HG02610 (cell line): ENCODE measurements around the gene GPR141.
A peak's percentile ranks its signal among the peaks of the same experiment; 100 is the strongest.

Source experiments
- ATAC-seq: cut with Tn5 transposase; IDR thresholded peaks from one replicate; pipeline ENCODE4 v1.9.1; 2021; ENCODE audit warnings: mild to moderate bottlenecking, moderate library complexity; ENCODE audit not compliant: unreplicated experiment

The GPR141 gene, protein sequence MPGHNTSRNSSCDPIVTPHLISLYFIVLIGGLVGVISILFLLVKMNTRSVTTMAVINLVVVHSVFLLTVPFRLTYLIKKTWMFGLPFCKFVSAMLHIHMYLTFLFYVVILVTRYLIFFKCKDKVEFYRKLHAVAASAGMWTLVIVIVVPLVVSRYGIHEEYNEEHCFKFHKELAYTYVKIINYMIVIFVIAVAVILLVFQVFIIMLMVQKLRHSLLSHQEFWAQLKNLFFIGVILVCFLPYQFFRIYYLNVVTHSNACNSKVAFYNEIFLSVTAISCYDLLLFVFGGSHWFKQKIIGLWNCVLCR

GRCh38 chr7:37683246-37684120 is at the start of gene GPR141:
TSS of gene GPR141 (plus strand) at chr7:37683766. CDS start at chr7:37740394, 56,628 bp downstream.
- ATAC-seq, result peak; percentile 91

GRCh38 chr7:37635346-37635745 is 48.2 kb upstream of the GPR141 start:
- no peak for ATAC-seq

GRCh38 chr7:37642028-37642540 is 41.5 kb upstream of the GPR141 start:
- no peak for ATAC-seq

GRCh38 chr7:37643876-37644275 is 39.7 kb upstream of the GPR141 start:
- ATAC-seq, result no peak

GRCh38 chr7:37645282-37646050 is 38.1 kb upstream of the GPR141 start:
- ATAC-seq, result no peak

DNA sequence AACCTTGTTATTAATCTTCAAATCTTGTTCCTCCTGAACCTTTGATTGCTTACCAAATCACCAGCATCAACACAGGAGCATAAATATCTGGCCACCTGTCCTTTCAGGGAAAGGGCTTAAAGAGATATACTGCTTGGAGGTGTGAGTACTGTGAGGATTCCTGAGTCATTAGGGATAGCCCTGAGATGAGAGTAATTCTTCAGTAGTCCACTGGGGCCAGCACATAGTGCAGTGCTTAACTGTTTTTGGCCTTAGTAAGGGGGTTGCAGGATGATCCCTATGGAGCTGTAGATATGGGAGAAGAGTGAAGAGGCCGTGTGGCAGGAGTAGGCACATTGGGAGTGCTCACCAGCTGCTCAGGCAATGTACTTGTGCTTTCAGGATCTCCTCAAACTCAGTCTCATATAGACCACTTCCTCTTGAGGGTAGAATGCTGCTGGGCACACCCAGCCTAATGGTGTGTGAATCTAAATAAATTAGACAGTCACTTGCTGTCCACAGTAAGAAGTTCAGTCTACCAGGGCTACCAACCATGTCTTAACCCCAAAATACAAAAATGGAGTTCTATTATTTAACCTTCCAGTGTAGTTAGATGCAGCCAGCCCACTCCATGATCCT is 26.5 kb upstream of the GPR141 start:
- peak; percentile 93 for ATAC-seq

- no peak for ATAC-seq
Measured at GRCh38 chr7:37657816-37658215, 25.8 kb upstream of the GPR141 start.

DNA sequence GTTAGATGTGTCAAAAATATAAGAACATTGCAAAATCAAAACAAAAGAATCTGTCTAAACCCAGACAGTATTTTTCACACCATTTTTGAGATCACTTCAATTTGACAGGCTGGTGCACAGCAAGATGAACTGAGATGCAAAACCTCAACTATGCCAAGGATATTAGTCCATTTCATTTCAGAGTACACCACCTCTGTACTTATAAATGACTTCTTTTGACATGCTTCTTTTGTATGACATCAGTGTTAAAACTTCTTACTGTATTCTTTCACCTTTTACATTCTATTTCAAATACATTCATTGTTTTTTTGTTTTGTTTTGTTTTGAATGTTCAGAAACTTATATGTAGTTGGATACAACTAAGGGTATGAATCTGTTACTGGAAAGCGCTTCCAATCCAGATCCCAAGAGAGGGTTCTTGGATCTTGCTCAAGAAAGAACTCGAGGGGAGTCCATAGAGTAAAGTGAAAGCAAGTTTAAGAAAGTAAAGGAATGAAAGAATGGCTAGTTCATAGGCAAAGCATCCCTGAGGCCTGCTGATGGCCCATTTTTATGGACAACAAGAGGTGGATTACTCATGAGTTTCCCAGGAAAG is 23.5 kb upstream of the GPR141 start:
- ATAC-seq, result no peak

DNA sequence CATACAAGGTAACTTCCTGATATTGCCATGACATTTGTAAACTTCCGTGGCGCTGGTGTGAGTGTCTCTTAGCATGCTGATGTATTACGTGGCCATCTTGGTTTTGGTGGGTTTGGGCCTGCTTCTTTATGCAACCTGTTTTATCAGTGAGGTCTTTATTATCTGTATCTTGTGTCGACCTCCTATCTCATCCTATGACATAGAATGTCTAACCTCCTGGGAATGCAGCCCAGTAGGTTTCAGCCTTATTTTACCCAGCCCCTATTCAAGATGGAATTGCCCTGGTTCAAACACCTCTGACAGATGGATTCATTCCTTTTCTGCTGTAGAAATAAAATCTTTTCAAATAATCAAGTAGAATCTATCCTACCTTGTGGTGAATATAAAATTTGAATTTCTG is 23.0 kb upstream of the GPR141 start:
- ATAC-seq, result no peak

DNA sequence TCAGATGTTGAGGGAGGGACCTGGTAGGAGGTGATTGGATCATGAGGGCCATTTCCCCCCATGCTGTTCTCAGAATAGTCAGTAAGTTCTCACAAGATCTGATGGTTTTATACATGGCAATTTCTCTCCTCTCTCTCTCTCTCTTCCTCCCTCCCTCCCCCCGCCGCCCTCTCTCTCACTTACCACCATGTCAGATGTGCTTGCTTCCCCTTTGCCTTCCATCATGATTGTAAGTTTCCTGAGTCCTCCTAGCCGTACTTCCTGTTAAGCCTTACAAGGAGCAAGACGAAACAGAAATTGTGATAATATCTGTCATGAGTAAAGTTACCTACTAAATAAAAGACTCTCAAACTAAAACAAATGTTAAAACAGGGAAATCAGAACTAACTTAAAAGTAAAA is 19.9 kb upstream of the GPR141 start:
- no peak for ATAC-seq

- ATAC-seq, result no peak
Measured at GRCh38 chr7:37665352-37666022, 18.1 kb upstream of the GPR141 start.

GRCh38 chr7:37666026-37666799 is 17.4 kb upstream of the GPR141 start:
- ATAC-seq, result no peak

DNA sequence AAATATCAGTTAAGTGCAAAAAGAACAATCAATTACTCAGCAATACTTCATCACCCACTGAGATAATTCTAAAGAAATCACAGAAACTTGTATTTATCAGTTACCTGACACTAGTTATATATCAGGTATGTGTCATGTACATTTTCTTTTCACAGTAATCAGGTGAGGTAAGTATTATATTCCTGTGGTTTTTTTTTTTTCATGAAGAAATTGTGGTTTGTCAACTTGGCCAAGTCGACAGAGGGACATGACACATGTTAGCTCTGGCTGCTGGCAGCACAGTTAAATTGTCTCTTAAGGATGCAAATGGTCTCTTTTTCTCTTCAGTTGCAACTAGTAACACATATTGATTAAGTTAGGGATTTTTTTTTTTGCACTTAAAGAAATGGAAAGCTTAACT is 13.7 kb upstream of the GPR141 start:
- ATAC-seq, result no peak

- ATAC-seq, result no peak
Measured at GRCh38 chr7:37670436-37670835, 13.1 kb upstream of the GPR141 start.

- ATAC-seq, result no peak
Measured at GRCh38 chr7:37671876-37672275, 11.7 kb upstream of the GPR141 start.

- ATAC-seq, result no peak
Measured at GRCh38 chr7:37672926-37673325, 10.6 kb upstream of the GPR141 start.

GRCh38 chr7:37673523-37673922 is 10.0 kb upstream of the GPR141 start:
- ATAC-seq, result no peak

- ATAC-seq, result no peak
Measured at GRCh38 chr7:37674531-37674930, 9.0 kb upstream of the GPR141 start.

- no peak for ATAC-seq
Measured at GRCh38 chr7:37675749-37676148, 7.8 kb upstream of the GPR141 start.
